ENCODE results near the gene INA. TPM values are rescaled to one million over a fixed set of nuclear protein-coding genes. Genes with fewer than 3 reads are reported as not detected.
A peak's percentile ranks its signal among the peaks of the same experiment; 100 is the strongest.

The INA gene
- total RNA-seq (2014; rRNA removed; shearing (Covaris generic)), result not detected in 2 replicates

DNA sequence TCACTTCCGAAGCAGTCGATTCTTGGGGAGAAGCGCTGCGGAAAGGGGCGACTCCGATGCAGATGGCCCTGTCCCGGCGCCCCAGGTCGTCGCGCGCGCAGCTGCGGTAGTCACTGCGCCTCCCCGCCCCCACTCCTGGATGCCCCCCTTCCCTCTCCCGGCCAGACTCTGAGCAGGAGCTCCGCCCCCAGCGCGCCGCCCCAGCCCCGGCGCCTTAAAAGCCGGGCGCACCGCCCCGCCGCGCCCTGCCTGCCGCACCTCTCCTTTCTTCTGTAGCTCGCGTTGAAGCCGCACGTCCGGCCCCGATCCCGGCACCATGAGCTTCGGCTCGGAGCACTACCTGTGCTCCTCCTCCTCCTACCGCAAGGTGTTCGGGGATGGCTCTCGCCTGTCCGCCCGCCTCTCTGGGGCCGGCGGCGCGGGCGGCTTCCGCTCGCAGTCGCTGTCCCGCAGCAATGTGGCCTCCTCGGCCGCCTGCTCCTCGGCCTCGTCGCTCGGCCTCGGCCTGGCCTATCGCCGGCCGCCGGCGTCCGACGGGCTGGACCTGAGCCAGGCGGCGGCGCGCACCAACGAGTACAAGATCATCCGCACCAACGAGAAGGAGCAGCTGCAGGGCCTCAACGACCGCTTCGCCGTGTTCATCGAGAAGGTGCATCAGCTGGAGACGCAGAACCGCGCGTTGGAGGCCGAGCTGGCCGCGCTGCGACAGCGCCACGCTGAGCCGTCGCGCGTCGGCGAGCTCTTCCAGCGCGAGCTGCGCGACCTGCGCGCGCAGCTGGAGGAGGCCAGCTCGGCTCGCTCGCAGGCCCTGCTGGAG is at the start of gene INA:
TSS of gene INA (plus strand) at position 243 of the 817 bp plus-strand sequence. CDS start at position 317, 74 bp downstream.

GRCh38 chr10:103245587-103245986 is 31.4 kb upstream of the INA start, which contains the start of gene RPEL1:
Gene RPEL1, plus strand, starts transcription at chr10:103245887. Its CDS starts 110 bp downstream, at chr10:103245997.

Small RNA genes lying within 50 kb of the gene (small RNA-seq; reads per million reads assigned to genes)
- 0.63 reads per million, percentile 36 among the genes with 10 or more reads in this experiment for gene RNU11-3P

Other genes starting within 250 kb of the INA start
- gene NT5C2, start 83.9 kb upstream of the INA start, total RNA-seq (2014; rRNA removed; shearing (Covaris generic)), result 26.5 and 27.9 TPM in 2 replicates
- not detected in 2 replicates for gene RPEL1, start 31.3 kb upstream of the INA start, total RNA-seq (2014; rRNA removed; shearing (Covaris generic))
- gene PCGF6, start 74.0 kb downstream of the INA start, total RNA-seq (2014; rRNA removed; shearing (Covaris generic)), result 20.9 and 23.4 TPM in 2 replicates
- gene TAF5, start 90.8 kb downstream of the INA start, total RNA-seq (2014; rRNA removed; shearing (Covaris generic)), result 8.6 and 11.0 TPM in 2 replicates
- 125 and 156 TPM in 2 replicates for gene ATP5MK, start 119.3 kb downstream of the INA start, total RNA-seq (2014; rRNA removed; shearing (Covaris generic))
- 89.6 and 98.2 TPM in 2 replicates for gene PDCD11, start 119.5 kb downstream of the INA start, total RNA-seq (2014; rRNA removed; shearing (Covaris generic))
- gene CALHM2, start 175.2 kb downstream of the INA start, total RNA-seq (2014; rRNA removed; shearing (Covaris generic)), result 20.2 and 23.8 TPM in 2 replicates
- gene CALHM1, start 181.8 kb downstream of the INA start, total RNA-seq (2014; rRNA removed; shearing (Covaris generic)), result not detected in 2 replicates
- gene CALHM3, start 202.1 kb downstream of the INA start, total RNA-seq (2014; rRNA removed; shearing (Covaris generic)), result 0.34 and 1.2 TPM in 2 replicates
- 0.53 and 0.66 TPM in 2 replicates for gene NEURL1, start 216.6 kb downstream of the INA start, total RNA-seq (2014; rRNA removed; shearing (Covaris generic))